HG03060 (cell line): ENCODE data around the gene FOXJ3.

ENCODE experiments used
- ATAC-seq: cut with Tn5 transposase; IDR thresholded peaks from one replicate; pipeline ENCODE4 v1.9.1; 2021; ENCODE audit warnings: low read depth, moderate number of reproducible peaks; ENCODE audit not compliant: unreplicated experiment

FOXJ3 gene

DNA sequence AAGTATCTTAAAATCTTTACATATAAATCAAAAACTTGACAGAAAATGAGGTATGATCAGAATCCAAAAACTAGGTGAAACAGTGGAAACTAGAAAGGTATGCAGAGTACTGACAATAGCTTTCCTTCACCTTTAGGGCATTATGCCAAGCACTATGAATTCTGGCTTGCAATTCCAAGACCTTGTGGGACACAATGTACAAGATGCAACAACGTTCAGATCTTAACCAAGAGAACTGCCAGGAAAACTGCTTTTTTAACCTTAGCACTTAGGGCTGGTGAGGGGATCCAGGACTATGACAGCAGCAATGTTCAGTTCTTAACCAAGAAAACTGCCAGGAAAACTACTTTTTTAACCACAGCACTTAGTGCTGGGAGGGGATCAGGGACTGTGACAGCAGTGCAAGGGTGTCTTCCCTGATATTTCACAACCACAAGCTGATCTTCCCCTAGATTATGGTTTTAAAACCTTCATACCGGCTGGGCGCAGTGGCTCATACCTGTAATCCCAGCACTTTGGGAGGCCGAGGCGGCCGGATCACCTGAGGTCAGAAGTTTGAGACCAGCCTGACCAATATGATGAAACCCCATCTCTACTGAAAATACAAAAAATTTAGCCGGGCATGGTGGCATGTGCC is 22.3 kb downstream of the FOXJ3 start:
- ATAC-seq = no peak

DNA sequence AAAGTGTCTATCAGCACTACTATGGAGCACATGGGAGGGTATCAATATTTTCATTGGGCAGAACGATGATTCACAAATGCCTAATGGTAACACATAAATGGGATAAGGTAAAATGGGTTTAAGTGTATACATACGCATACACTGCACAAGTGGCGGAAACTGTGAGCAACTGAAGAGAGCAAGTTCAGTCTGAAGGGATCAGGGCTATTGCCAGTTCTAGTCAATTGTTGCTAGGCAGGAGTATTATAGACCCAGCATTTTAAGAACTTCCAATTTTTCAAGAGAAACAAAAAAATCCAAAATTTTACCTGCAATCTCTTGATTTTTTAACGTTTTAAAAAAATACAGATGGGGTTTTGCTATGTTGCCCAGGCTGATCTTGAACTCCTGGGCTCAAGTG is 23.1 kb downstream of the FOXJ3 start:
- ATAC-seq = no peak

DNA sequence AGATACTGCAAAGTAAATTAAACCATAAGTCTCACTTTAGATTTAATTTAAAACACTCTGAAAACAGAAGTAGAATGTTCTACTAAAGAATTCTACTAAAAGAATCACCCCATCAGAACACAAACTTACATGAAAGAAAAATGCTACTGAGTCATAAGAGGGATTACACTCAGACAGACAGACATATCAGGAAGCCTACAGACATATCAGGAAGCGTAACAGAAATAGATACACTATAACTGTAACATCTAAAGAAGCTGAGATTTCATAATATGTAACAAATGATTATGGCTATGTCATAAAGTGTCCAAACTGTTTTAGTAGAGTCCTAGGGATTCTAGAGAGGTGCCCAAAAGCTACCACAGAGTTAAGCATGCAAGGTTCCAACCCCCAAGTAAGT is 23.9 kb downstream of the FOXJ3 start:
- ATAC-seq = no peak

DNA sequence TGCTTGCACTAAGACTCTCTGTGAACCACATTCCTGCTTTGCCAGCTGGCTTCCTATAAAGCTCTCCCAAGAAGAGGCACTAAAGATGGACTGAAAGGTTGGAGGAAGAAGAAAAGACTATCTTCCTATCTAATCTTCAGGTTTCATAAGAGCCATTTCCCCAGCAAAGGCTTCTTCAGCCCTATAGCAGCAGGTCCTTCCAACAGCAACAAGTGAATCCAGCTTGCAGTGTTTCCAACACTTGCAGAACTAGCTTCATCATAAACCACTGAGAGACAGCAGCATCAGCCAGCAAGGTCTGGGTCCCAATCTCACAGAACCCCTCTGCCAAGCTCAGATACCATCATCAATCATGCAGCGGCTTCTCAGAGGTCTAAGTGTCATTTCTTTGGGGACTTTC is 28.1 kb downstream of the FOXJ3 start:
- ATAC-seq = no peak

DNA sequence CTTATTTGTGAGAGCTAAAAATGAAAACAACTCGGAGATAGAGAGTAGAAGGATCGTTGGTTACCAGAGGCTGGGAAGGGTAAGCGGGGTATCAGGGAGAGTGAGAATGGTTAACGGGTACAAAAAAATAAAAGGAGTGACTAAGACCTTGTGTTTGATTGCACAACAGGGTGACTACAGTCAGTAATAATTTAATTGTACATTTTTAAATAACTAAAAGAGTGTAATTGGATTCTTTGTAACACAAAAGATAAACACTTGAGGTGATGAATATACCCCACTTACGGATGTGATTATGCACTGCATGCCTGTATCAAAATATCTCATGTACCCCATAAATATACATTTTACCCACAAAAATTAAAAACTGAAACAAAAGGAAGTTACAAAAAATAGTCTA is 29.4 kb downstream of the FOXJ3 start:
- ATAC-seq = no peak

DNA sequence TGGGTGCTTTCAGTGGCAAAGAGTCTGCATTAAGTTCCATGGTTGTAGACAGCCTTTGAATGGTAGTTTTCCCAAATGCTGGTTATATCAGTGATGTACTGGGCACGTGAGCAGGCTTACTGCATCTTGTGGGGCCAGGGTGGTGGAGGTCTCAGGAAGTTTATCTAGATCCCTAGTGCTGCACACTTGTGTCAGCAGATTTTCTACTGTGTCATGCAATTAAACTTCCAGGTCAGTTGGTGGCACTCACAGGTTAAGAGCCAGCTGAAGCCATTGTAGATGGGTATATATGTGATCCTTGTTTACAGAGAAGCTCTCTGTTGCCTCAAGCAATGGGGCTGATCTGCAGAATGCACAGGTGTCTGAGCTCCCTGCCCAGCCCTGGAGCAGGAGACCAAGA is 33.0 kb downstream of the FOXJ3 start:
- ATAC-seq = no peak

DNA sequence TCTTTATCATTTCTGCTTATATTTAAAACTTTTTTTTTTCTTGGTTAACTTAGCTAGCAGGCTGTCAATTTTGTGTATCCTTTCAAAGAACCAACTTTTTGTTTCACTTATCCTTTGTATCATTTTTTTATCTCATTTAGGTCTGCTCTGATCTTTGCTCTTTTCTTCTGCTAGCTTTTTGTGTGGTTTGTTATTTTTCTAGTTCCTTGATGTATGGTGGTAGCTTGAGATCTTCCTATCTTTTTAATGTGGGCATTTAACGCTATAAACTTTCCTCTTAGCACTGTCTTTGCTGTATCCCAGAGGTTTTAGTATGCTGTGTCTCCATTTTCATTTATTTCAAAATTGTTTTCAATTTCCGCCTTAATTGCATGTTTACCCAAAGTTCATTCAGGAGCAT is 36.5 kb downstream of the FOXJ3 start:
- ATAC-seq = no peak

DNA sequence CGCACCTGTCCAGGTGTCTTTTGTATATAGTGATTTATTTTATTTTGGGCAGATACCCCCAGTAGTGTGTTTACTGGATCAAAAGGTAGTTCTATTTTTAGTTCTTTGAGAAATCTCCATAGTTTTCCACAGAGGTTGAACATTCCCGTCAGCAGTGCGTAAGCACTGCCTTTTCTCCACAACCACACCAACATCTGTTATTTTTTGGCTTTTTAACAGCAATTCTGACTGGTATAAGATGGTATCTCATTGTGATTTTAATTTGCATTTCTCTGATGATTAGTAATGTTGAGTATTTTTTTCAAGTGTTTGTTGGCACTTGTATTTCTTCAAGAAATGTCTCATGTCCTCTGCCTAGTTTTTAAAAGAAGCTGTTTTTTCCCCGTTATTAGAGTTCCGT is 39.2 kb downstream of the FOXJ3 start:
- ATAC-seq = no peak

DNA sequence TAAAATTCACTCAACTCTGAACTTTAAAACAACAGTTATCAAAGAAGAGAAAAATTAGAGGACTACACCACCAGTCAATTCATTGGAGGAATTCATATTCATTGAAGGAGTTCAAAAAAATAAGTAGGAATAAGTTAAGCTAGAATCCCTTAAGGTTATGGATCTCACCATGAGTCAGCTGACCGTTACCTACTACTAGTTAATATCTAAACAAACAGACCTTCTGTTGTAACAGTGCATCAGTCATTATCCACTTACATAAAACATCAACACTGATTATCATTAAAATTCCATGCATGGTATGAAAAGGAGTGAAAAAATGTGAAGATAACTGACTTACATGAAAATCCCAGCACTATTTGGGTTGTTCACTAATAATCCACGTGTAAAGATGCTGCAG is 44.9 kb downstream of the FOXJ3 start:
- no peak for ATAC-seq

DNA sequence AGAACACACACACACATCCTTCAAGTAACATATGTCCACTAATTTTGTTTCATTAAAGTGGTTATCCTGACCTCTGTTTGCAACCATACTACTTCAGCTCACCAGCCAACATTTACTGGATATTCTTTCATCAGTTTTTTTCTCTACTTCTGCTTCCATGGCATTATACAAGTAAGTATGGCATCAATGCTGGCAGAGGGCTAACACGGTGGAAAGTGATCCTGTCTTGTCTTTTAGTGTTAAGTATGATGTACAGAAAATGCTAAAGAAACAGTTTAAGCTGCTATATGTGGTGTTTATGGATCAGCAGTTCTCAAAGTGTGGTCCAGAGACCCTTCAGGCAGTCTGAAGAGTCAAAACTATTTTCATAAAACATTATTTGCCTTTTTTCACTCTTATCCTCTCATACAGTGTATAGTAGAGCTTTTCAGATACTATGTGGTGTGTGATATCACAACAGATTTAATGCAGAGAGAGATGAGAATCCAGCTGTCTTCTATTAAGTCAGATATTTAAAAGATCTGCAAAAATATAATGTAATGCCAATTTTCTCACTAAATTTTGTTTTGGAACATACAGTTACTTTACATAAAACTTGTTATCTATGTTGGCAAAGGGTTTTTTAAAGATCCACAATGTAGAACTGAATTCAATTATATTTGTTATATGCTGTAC is 46.6 kb downstream of the FOXJ3 start:
- ATAC-seq = no peak

DNA sequence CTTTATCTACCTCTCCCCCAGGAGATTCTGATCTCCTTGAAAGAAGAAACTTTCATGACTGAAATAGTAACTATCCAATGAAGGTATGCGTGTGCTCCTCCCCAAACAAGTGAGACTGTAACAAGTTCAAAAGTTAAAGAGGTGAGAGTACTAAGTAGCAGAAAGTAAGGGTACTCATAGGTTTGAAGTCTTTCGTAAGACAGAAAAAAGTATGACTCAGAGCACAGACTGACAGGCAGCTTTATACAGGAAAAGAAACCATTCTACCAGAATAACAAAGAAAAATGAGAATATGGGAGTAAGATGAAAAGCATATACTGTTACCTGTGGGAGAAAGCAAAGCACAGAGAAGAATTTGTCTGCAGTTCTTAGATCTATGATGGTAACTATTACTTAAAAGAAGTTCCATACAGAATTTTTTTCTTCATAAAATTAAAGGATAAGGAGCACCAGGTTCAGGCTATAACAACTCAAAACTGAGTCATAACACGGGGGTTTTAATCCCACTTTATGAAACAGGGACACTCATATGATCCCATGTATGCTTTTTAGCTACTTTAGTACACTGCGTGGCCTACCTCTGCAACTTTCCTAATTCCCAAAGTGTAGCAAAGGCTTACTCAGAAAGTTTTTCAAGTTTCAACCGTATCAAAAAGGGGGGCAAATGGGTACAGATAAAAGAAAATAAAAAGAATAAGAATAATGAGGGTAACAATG is 52.0 kb downstream of the FOXJ3 start:
- no peak for ATAC-seq

DNA sequence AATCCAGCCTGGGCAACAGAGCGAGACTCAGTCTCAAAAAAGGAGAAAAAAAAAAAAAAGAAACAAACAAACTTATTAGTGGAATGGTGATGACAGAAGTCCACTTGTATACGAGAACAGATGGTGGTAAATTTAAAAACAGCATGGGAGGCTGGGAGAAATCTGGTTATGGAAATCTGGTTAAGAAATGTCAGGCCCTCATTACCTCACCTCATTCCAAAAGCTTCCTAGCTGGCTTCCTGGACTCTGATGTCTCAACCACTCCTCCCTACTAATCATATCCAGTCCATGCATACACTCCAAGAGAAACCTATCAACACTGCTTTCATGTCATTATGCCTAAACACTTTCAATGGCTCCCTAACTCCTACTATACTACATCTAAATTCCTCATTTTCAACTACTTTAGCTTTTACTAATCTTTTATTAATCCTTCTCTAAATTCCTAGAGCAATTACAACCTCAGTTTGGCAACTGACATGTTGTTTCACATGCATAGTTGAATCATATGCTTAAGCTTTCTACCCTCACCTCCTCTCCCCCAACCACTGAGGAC is 52.9 kb downstream of the FOXJ3 start:
- no peak for ATAC-seq

DNA sequence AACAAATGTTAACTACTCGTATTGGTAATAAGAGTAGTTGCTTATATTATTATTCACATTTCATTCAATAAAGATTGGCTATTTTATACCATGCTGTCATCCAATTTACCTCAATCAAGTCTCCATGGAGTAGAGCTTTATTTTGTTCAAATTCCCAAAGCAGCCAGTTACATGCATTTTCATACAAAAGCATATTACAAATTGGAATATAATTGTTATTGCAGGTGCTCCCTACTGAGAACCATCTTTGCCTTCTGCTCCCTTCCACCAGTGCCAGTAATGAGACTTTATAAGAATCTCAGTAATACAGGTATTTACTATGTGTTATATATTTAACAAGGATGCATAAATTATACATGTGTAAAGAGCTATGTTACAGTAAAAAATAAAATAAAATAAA is 54.2 kb downstream of the FOXJ3 start:
- ATAC-seq = no peak

DNA sequence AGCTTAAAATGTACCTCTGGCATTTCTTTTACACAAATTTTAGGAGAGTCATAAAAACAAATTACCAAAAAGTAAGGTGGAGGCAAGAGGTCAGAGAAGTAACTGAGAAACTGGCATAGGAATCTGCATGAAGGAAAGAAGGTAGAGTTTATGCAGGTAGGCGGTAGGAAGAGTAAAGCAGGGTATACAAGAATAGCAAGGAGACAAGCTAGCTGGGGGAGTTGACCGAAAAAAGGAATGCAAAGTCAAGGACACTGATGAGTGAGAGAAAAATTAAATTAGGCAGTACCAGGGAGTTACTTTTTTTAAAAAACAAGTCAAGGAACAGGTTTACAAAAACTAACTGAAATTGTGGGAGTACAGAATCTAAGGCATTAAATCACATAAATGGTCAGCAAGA is 56.0 kb downstream of the FOXJ3 start:
- no peak for ATAC-seq

DNA sequence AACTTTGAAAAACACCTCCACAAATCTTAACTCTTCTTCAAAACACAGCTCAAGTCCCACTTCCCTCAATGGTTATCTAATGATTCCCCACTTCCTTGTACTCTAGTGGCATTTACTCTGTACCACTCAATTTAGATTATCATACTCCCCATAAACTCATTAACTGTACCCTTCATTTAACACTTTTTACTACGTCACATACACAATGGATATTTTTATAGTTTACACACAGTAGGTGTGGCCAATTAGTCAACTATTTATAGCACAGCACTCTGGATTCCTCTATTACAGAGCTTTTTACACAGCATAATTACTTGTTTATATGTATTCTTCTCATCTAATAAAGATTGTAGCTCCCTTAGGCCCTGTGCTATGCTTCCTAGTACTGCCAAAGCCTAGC is 62.1 kb downstream of the FOXJ3 start:
- no peak for ATAC-seq

DNA sequence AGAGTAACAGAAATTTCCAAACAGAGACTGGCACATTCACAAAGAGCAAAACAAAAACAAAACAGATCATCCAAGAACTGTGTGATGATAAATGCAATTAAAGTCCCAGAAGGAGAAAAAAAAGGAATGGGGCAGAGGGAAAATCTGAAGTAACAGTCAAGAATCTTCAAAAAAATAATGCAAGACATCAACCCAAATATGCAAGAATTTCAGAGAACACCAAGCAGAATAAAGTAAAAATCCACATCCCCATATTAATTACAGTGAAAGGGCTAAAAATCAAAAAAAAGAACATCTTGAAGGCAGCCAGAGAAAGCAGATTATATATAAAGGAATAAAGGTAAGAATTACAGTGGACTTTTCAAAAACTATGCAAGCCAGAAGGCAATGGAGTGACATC is 67.1 kb downstream of the FOXJ3 start:
- no peak for ATAC-seq

DNA sequence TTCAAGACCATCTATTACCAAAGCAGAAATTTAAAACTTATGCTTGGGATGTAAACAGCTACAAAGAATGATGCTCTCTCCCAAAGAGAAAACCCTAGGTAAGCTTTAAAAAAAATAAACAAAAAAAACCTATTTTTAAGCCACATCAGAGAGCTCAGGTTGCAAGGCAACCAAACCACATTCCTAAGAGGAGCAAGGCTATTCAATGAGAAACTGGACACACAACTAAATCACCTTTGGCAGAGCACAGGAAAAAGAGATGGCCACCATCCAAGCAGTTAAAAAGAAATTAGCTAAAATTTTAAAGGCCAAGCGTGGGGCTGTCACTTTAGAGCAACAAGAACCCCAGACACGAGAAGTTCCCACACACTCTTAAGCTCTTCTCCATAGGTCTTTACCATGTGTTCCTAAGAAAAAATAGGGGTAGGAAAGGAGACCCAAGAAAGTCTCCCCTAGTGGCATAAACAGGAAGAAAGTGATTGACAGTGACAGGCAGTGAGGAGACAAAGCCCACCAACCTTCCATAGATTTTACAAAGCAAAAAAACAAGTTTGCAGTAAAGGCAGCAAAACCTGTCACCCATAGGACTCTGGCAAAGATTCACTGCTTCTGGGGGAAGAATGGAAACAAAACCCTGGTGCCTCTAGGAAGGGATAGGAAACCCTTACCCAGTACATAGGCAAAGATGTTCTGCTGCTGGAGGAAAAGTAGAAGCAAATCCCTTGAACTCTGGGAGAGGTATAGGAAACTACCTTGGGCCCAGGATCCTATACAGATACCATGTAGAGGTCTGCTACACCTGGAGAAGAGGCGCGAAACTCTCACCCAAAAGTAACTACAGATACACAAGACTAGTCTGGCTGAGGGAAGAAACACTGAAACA is 68.5 kb downstream of the FOXJ3 start:
- no peak for ATAC-seq

DNA sequence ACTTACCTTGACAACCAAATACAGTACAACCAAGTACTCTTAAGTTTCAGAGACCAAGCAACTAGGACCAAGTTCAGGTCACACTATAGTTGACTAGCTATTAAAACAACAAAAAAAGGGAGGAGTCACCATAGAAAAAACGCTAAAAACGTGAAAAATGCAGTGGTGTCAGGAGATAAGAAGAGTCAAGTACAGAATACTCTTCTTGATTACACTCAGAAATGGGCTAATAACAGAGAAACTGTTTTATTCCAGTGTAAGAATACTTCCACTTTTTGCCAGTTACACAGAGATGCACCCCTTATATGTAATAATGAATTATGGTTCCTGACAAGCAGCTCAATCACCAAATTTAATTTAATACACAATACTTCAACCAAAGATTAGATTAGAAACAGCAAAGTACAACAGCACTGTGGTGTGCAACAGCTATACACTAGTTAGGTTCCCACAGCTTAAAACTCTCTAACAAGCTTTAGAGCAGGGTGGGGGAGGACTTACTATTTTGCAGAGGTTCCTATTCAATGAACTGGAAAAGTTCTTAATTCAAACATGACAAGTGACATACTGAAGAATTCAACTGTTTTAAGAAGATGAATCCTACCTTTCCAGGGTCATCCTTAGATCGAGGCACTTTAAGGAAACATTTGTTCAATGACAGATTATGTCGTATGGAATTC is 70.4 kb downstream of the FOXJ3 start:
- no peak for ATAC-seq

DNA sequence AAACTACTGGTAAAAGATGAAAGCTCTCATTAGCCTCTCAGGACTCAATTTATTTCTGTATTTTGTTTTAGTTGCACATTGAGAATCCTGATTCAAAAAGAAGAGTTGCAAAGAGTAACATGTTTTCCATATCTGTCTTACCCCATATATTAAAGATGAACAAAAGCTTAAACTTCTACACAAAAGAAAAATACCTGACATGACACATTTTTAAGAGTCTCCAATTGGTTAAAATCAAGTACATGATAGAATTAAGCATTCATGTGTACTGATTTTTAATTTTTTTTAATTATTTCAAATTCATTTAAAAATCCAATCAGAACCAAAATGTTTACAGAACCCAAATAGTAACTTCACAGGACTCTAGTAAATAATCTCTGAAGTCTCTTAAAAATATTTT is 72.0 kb downstream of the FOXJ3 start:
- no peak for ATAC-seq

DNA sequence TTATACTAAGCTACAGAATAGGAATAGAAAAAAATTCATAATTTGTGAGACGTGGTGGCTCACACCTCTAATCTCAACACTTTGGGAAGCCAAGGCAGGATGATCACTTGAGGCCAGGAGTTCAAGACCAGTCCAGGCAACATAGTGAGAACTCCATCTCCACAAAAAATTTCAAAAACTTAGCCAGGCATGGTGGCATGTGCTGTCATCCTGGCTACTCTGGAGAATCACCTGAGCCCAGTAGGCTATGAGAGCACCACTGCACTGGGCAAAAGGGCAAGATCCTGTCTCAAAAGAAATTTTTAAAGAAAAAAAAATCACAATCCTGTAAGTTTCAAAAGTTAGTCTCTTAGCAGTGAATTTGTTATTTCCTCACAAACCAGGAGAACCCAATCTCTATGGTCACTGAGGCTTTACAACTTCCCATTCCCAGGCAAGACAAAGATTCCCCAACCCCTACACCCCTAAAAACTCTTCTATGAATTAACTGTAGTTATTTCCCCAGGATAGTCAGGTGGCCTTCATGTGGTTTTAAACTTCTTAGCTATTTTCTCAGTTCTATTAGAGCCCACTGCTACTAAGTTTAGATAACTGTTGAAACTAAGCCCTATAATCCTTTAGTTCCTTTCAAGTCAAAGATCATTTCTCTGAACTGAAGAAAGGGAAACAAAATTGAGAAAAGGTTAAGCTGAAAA is 74.5 kb downstream of the FOXJ3 start:
- no peak for ATAC-seq
